ENCODE data around the gene SLX4. TPM values are rescaled to one million over a fixed set of nuclear protein-coding genes. Genes with fewer than 3 reads are reported as not detected.

The SLX4 gene
- polyA plus RNA-seq, 1 of the 3 experiments (the other 2 are of a cell fraction), result 2.1 TPM

GRCh38 chr16:3564889-3565141, 46.6 kb downstream of the SLX4 start:
- H3K9me3 ChIP-seq, result no peaks in the 10 kb centered on the region
- 80% methylated on average over 3 of the region's 9 CpGs for WGBS (ENCODE audit: low lambda C conversion rate)
- CTCF ChIA-PET, result no interaction called here

GRCh38 chr16:3564130-3564888, 47.1 kb downstream of the SLX4 start:
- Histone ChIP-seq H3K4me2 (no peak overlapping the region), H3K79me2 (ENCODE audit: insufficient read depth) (no peaks in the 10 kb centered on the region), H3K36me3 (replicated peaks in 1 of 2; ENCODE audit: control insufficient read depth in 1 of 2, insufficient read depth in 2 of 2, low read length in 1 of 2) (no peaks in the 10 kb centered on the region), H3K9me2 (no peaks in the 10 kb centered on the region), H3K4me3 (ENCODE audit: low read depth in 2 of 2, low read length in 1 of 2) (no peak overlapping the region), H3K4me1 (ENCODE audit: control insufficient read depth in 1 of 2, insufficient read depth in 2 of 2, low read depth in 1 of 2, low read length in 1 of 2) (no peaks in the 10 kb centered on the region), H3F3A (replicated peaks; ENCODE audit: insufficient read depth) (no peaks in the 10 kb centered on the region), H3K9ac (no peak overlapping the region), H2AFZ (ENCODE audit: low read depth) (no peak overlapping the region), H3K27me3 (ENCODE audit: insufficient read depth) (no peaks in the 10 kb centered on the region), H3K9me3 (no peaks in the 10 kb centered on the region), H3K27ac (ENCODE audit: low read depth in 2 of 2, low read length in 1 of 2) (no peak overlapping the region), H4K20me1 (ENCODE audit: insufficient read depth) (no peaks in the 10 kb centered on the region)
- TF ChIP-seq EP300 (IDR thresholded peaks at IDR 0.05; ENCODE audit: borderline replicate concordance in 1 of 2, low read depth in 1 of 2, low read length in 1 of 2) (no peak), FOXM1 (IDR thresholded peaks at IDR 0.05; ENCODE audit: low read depth) (no peak), CHD2 (IDR thresholded peaks at IDR 0.05; ENCODE audit: low read length, partially characterized antibody) (no peak), YY1 (IDR thresholded peaks at IDR 0.05; ENCODE audit: low read depth) (no peak), MAX (IDR thresholded peaks at IDR 0.05; ENCODE audit: low read depth) (no peak), EZH2phosphoT487 (IDR thresholded peaks at IDR 0.05; ENCODE audit: borderline replicate concordance, low read depth) (no peak), RFX5 (IDR thresholded peaks at IDR 0.05; ENCODE audit: low read length) (no peak), NRF1 (IDR thresholded peaks at IDR 0.05; ENCODE audit: low read depth, low read length) (no peak), IRF3 (IDR thresholded peaks at IDR 0.05; ENCODE audit: low read depth, low read length) (no peak), RXRA (IDR thresholded peaks at IDR 0.05; ENCODE audit: borderline replicate concordance, low read depth) (no peak), RCOR1 (IDR thresholded peaks at IDR 0.05; ENCODE audit: low read length) (no peak), PBX3 (IDR thresholded peaks at IDR 0.05) (no peak), REST (IDR thresholded peaks at IDR 0.05; ENCODE audit: low read depth, low read length) (no peak)
- ChIA-PET CTCF (no interaction called here), POLR2A (no interaction called here)
- WGBS (ENCODE audit: low lambda C conversion rate), result 75% methylated on average over 23 of the region's 43 CpGs
- no peak for DNase-seq

More at GRCh38 chr16:3564889-3565141, 46.6 kb downstream of the SLX4 start:
- POLR2A ChIA-PET, result no interaction called here
- H4K20me1 ChIP-seq (ENCODE audit: insufficient read depth), result no peaks in the 10 kb centered on the region
- no peak overlapping the region for H2AFZ ChIP-seq (ENCODE audit: low read depth)
- H3K9me2 ChIP-seq, result no peaks in the 10 kb centered on the region
- H3K4me2 ChIP-seq, result no peak overlapping the region
- TF ChIP-seq CHD2 (IDR thresholded peaks at IDR 0.05; ENCODE audit: low read length, partially characterized antibody), result no peak
- TF ChIP-seq IRF3 (IDR thresholded peaks at IDR 0.05; ENCODE audit: low read depth, low read length), result no peak
- no peak for TF ChIP-seq POLR2AphosphoS5 (IDR thresholded peaks at IDR 0.05; ENCODE audit: low read depth, low read length)
- TF ChIP-seq NFIC (IDR thresholded peaks at IDR 0.05; ENCODE audit: borderline replicate concordance), result no peak
- TF ChIP-seq SMC3 (IDR thresholded peaks at IDR 0.05; ENCODE audit: low read depth, low read length), result no peak
- no peaks in the 10 kb centered on the region for H3K4me1 ChIP-seq (ENCODE audit: control insufficient read depth in 1 of 2, insufficient read depth in 2 of 2, low read depth in 1 of 2, low read length in 1 of 2)
- H3K36me3 ChIP-seq (replicated peaks in 1 of 2; ENCODE audit: control insufficient read depth in 1 of 2, insufficient read depth in 2 of 2, low read length in 1 of 2), result no peaks in the 10 kb centered on the region
- H3K79me2 ChIP-seq (ENCODE audit: insufficient read depth), result no peaks in the 10 kb centered on the region
- H3K27me3 ChIP-seq (ENCODE audit: insufficient read depth), result no peaks in the 10 kb centered on the region
- H3F3A ChIP-seq (replicated peaks; ENCODE audit: insufficient read depth), result no peaks in the 10 kb centered on the region
- DNase-seq, result no peak
- no peak overlapping the region for H3K4me3 ChIP-seq (ENCODE audit: low read depth in 2 of 2, low read length in 1 of 2)
- H3K9ac ChIP-seq, result no peak overlapping the region
- H3K27ac ChIP-seq (ENCODE audit: low read depth in 2 of 2, low read length in 1 of 2), result no peak overlapping the region

Measured in SK-N-SH (cell line).